GM12878 (cell line): Measurements from ENCODE around the gene CLEC2L. TPM values are rescaled to one million over a fixed set of nuclear protein-coding genes. Genes with fewer than 3 reads are reported as not detected.

Experiments used
- ATAC-seq: fragments of 200-7000 bp; cut with Tn5 transposase; 3 replicates; pipeline ENCODE4 v1.9.1; 2020; ENCODE audit warnings: mild to moderate bottlenecking, moderate library complexity
- BruUV-seq: library from RNA; stranded (reverse); fragments of 400-500 nt; replicated peaks from 2 replicates; lab custom pipeline; 2021; lab: Mats Ljungman, UMichigan
- CTCF ChIA-PET: fragments of 300-600 bp; sonication (Branson Sonifier 250); formaldehyde crosslinking; extraction: SDS; loops from one replicate; lab custom pipeline; 2021; ENCODE audit warnings: inconsistent platforms; lab: Yijun Ruan, JAX
- POLR2A ChIA-PET: fragments of 350-600 bp; formaldehyde crosslinking; extraction: SDS; loops from one replicate; lab custom pipeline; 2021; ENCODE audit warnings: inconsistent platforms; lab: Charles Lee
- RAD21 ChIA-PET: fragments of 300-600 bp; sonication (Branson Sonifier 250); formaldehyde crosslinking; loops from one replicate; lab custom pipeline; 2023; ENCODE audit warnings: antibody characterized with exemption; ENCODE audit not compliant: unreplicated experiment; lab: Charles Lee
- SMC1A ChIA-PET: fragments of 300-600 bp; sonication (Branson Sonifier 250); formaldehyde crosslinking; loops from one replicate; lab custom pipeline; 2023; ENCODE audit not compliant: unreplicated experiment, uncharacterized antibody; lab: Charles Lee
- DNase-seq: peaks from one replicate; pipeline ENCODE4 v3.0.0-alpha.2; 2011; ENCODE audit warnings: low read depth, low spot score
- FAIRE-seq: peaks from 3 replicates; lab custom pipeline; 2011; peaks lifted over from hg19 to GRCh38; lab: Jason Lieb, UNC
- H2AFZ ChIP-seq: 2 replicates; pipeline ENCODE4 v1.6.0; 2011; ENCODE audit warnings: low read depth, low read length, control low read depth; ENCODE audit not compliant: control insufficient read depth
- H3K27ac ChIP-seq: 2 replicates; pipeline ENCODE4 v1.5.1; 2011; ENCODE audit warnings: control low read depth; ENCODE audit not compliant: control insufficient read depth, insufficient read depth
- H3K27me3 ChIP-seq, 2 experiments: replicated peaks in 1 of 2; 2 replicates each; pipeline versions ENCODE4 v1.6.0 to v1.6.1; 2011; ENCODE audit warnings: low read length in 1 of 2; ENCODE audit not compliant: control insufficient read depth in 2 of 2, insufficient read depth in 2 of 2
- H3K36me3 ChIP-seq, 2 experiments: 2 replicates each; pipeline ENCODE4 v1.5.1; 2011; ENCODE audit warnings: low read length in 1 of 2; ENCODE audit not compliant: control insufficient read depth in 2 of 2, insufficient read depth in 2 of 2
- H3K4me1 ChIP-seq: 2 replicates; pipeline ENCODE4 v1.6.1; 2011; ENCODE audit warnings: mild to moderate bottlenecking, low read length, moderate library complexity, mixed read lengths; ENCODE audit not compliant: control insufficient read depth, insufficient read depth
- H3K4me2 ChIP-seq: 2 replicates; pipeline ENCODE4 v1.6.0; 2011; ENCODE audit warnings: control low read depth; ENCODE audit not compliant: control insufficient read depth, insufficient read depth
- H3K4me3 ChIP-seq: fragments of 200-600 bp; sonication (generic); 2 replicates; pipeline ENCODE4 v1.5.1; 2016
- H3K79me2 ChIP-seq: 2 replicates; pipeline ENCODE4 v1.6.0; 2011; ENCODE audit warnings: low read length; ENCODE audit not compliant: control insufficient read depth, insufficient read depth
- H3K9ac ChIP-seq: 2 replicates; pipeline ENCODE4 v1.8.0; 2011; ENCODE audit warnings: low read length, control low read depth, mixed read lengths; ENCODE audit not compliant: control insufficient read depth, insufficient read depth
- H3K9me3 ChIP-seq: replicated peaks from 3 replicates; pipeline ENCODE4 v1.5.1; 2011; ENCODE audit warnings: mild to moderate bottlenecking, low read length; ENCODE audit not compliant: control insufficient read depth, insufficient read depth
- H4K20me1 ChIP-seq: 2 replicates; pipeline ENCODE4 v1.6.0; 2011; ENCODE audit not compliant: control insufficient read depth, insufficient read depth
- BCL3 ChIP-seq: IDR thresholded peaks from 2 replicates; pipeline ENCODE4 v1.6.1; 2011; ENCODE audit warnings: borderline replicate concordance, low read depth, mild to moderate bottlenecking, moderate library complexity, low read length; ENCODE audit not compliant: insufficient read depth, poor library complexity, severe bottlenecking
- BMI1 ChIP-seq: fragments of 450-650 bp; IDR thresholded peaks from 2 replicates; pipeline ENCODE4 v1.6.1; 2016; ENCODE audit warnings: mild to moderate bottlenecking, moderate library complexity, borderline replicate concordance
- CHD4 ChIP-seq: fragments of 200-600 bp; sonication (generic); IDR thresholded peaks from 2 replicates; pipeline ENCODE4 v1.6.1; 2016; ENCODE audit warnings: mild to moderate bottlenecking
- DPF2 ChIP-seq: fragments of 450-650 bp; IDR thresholded peaks from 2 replicates; pipeline ENCODE4 v1.6.1; 2017; ENCODE audit warnings: mild to moderate bottlenecking
- ESRRA ChIP-seq: IDR thresholded peaks from 2 replicates; pipeline ENCODE4 v1.6.1; 2012; ENCODE audit warnings: mild to moderate bottlenecking, low read length, improper control_type of control experiment
- ETV6 ChIP-seq, 2 experiments: fragments of 450-650 bp in 1 of 2; IDR thresholded peaks in 1 of 2; conservative IDR thresholded peaks in 1 of 2; 2 replicates each; pipeline ENCODE4 v1.6.1; 2014; ENCODE audit warnings: antibody characterized with exemption in 1 of 2, borderline replicate concordance in 1 of 2, low read depth in 1 of 2, mild to moderate bottlenecking in 1 of 2, moderate library complexity in 1 of 2
- GABPA ChIP-seq: IDR thresholded peaks from 2 replicates; pipeline ENCODE4 v1.6.1; 2014; ENCODE audit warnings: antibody characterized with exemption, low read depth, mild to moderate bottlenecking, inconsistent platforms
- SMAD1 ChIP-seq: fragments of 450-650 bp; IDR thresholded peaks from 2 replicates; pipeline ENCODE4 v1.6.1; 2018; ENCODE audit warnings: mild to moderate bottlenecking, low read depth; ENCODE audit not compliant: partially characterized antibody
- ZNF274 ChIP-seq: IDR thresholded peaks from one replicate; pipeline ENCODE4 v1.8.0; 2011; ENCODE audit not compliant: insufficient read length, insufficient read depth
- ZSCAN29 ChIP-seq: fragments of 450-650 bp; IDR thresholded peaks from 2 replicates; pipeline ENCODE4 v1.6.1; 2017; ENCODE audit warnings: mild to moderate bottlenecking, moderate library complexity
- WGBS: methylation state at CpG from one replicate; pipeline ENCODE4 v1.1.6; 2016; ENCODE audit warnings: low lambda C conversion rate; ENCODE audit not compliant: insufficient replicate concordance, insufficient coverage; ENCODE audit errors: missing lambda C conversion rate; 5-methylcytosine and 5-hydroxymethylcytosine counted together
- in situ Hi-C: fragments of 300-500 bp; cut with MboI; formaldehyde crosslinking; loops from 9 replicates; pipeline ENCODE4 v1.14.3; 2018; ENCODE audit warnings: mixed read lengths
- intact Hi-C: fragments of 100-400 bp; cut with micrococcal nuclease; formaldehyde crosslinking; loops from one replicate; pipeline ENCODE4 v1.14.2; 2022; ENCODE audit not compliant: unreplicated experiment
- polyA plus RNA-seq, 11 experiments: library from polyadenylated mRNA; depleted of rRNA in 4 of 11; unstranded in 6 of 11; stranded (reverse) in 5 of 11; fragments of >200 nt; fragmentation: Nextera tagmentation in 4 of 11; fragmentation: Illumina TruSeq in 1 of 11; extraction: Ambion mirVana in 4 of 11; extraction: Trizol in 1 of 11; gene quantifications; 1 replicate in 1 of 11; 2 replicates in 10 of 11; pipeline versions ENCODE4 v1.2.1 to v1.2.3, GENCODE V29; 2011 to 2016; ENCODE audit warnings: inconsistent platforms in 2 of 11, missing spikeins in 2 of 11, low read depth in 1 of 11
- total RNA-seq, 4 experiments: library from RNA; depleted of rRNA in 3 of 4; stranded (reverse); fragments of >200 nt in 3 of 4; fragmentation: Illumina TruSeq in 1 of 4; extraction: Trizol in 1 of 4; gene quantifications; 2 replicates each; pipeline versions ENCODE4 v1.2.1 to v1.2.3, GENCODE V29; 2013 to 2021
- TF ChIP-seq, protein P1 (sequence below): IDR thresholded peaks from 2 replicates; pipeline ENCODE4 v1.6.1; 2011; ENCODE audit warnings: low read depth, low read length, improper control_type of control experiment, borderline replicate concordance
- TF ChIP-seq, protein P2 (sequence below): fragments of 450-650 bp; IDR thresholded peaks from 2 replicates; pipeline ENCODE4 v1.6.1; 2016; ENCODE audit warnings: mild to moderate bottlenecking, moderate library complexity, borderline replicate concordance

CLEC2L gene
- total and polyA plus RNA-seq, 10 of the 15 experiments (the other 5 are each of a cell fraction or from before 2014, with no cell fraction given): not detected

DNA sequence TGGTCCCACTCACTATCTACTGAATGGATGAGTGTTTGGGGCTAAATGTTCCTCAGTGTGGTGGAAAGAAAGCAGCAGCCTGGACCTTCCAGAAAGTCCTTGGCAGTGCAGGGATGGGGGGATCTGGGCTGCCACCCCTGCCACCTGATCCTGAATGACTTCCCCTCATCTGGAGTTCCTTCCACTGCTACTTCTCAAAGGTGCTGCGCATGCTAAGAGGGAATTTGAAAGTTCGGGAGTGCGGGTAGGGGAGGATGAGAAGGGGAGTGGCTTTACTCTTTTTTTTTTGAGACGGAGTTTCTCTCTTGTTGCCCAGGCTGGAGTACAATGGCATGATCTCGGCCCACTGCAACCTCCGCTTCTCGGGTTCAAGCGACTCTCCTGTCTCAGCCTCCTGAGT is 41.4 kb upstream of the CLEC2L start:
- no peak overlapping the region for H3K4me3 ChIP-seq
- H3K9me3 ChIP-seq: no peaks in the 10 kb centered on the region
- no TSS peak for BruUV-seq
- WGBS: 85% methylated on average over 8 of the region's 8 CpGs
- intact Hi-C loops: no loop called here
- no peaks in the 10 kb centered on the region for H3K79me2 ChIP-seq
- in situ Hi-C loops: no loop called here
- no peak overlapping the region for H3K4me2 ChIP-seq
- peaks cover 0 to 7% of the 10 kb centered on the region in 2 experiments; a peak in 3 of 4 replicates for H3K27me3 ChIP-seq
- no peaks in the 10 kb centered on the region for H3K36me3 ChIP-seq
- POLR2A ChIA-PET: no interaction called here
- H3K4me1 ChIP-seq: no peaks in the 10 kb centered on the region
- CTCF ChIA-PET: no interaction called here
- FAIRE-seq (no peak), ATAC-seq (no peak), DNase-seq (no peak)
- no peaks in the 10 kb centered on the region for H4K20me1 ChIP-seq
- H3K27ac ChIP-seq: no peak overlapping the region
- H2AFZ ChIP-seq: no peak overlapping the region
- H3K9ac ChIP-seq: no peak overlapping the region
- RAD21 ChIA-PET: no interaction called here
- SMC1A ChIA-PET: no interaction called here
- no peak for TF ChIP-seq BMI1
- TF ChIP-seq, protein P1, sequence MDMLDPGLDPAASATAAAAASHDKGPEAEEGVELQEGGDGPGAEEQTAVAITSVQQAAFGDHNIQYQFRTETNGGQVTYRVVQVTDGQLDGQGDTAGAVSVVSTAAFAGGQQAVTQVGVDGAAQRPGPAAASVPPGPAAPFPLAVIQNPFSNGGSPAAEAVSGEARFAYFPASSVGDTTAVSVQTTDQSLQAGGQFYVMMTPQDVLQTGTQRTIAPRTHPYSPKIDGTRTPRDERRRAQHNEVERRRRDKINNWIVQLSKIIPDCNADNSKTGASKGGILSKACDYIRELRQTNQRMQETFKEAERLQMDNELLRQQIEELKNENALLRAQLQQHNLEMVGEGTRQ: no peak
- no peak for TF ChIP-seq GABPA
- no peak for TF ChIP-seq BCL3
- no peak for TF ChIP-seq ESRRA
- no peak for TF ChIP-seq ZNF274
- no peak for TF ChIP-seq SMAD1
- TF ChIP-seq ETV6 (conservative IDR thresholded peaks at IDR 0.05 in 1 of 2, IDR thresholded peaks at IDR 0.05 in 1 of 2; ENCODE audit: borderline replicate concordance in 1 of 2, low read depth in 1 of 2): no peak
- TF ChIP-seq, protein P2, sequence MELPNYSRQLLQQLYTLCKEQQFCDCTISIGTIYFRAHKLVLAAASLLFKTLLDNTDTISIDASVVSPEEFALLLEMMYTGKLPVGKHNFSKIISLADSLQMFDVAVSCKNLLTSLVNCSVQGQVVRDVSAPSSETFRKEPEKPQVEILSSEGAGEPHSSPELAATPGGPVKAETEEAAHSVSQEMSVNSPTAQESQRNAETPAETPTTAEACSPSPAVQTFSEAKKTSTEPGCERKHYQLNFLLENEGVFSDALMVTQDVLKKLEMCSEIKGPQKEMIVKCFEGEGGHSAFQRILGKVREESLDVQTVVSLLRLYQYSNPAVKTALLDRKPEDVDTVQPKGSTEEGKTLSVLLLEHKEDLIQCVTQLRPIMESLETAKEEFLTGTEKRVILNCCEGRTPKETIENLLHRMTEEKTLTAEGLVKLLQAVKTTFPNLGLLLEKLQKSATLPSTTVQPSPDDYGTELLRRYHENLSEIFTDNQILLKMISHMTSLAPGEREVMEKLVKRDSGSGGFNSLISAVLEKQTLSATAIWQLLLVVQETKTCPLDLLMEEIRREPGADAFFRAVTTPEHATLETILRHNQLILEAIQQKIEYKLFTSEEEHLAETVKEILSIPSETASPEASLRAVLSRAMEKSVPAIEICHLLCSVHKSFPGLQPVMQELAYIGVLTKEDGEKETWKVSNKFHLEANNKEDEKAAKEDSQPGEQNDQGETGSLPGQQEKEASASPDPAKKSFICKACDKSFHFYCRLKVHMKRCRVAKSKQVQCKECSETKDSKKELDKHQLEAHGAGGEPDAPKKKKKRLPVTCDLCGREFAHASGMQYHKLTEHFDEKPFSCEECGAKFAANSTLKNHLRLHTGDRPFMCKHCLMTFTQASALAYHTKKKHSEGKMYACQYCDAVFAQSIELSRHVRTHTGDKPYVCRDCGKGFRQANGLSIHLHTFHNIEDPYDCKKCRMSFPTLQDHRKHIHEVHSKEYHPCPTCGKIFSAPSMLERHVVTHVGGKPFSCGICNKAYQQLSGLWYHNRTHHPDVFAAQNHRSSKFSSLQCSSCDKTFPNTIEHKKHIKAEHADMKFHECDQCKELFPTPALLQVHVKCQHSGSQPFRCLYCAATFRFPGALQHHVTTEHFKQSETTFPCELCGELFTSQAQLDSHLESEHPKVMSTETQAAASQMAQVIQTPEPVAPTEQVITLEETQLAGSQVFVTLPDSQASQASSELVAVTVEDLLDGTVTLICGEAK: no peak
- no peak for TF ChIP-seq ZSCAN29
- TF ChIP-seq CHD4: no peak
- TF ChIP-seq DPF2: no peak
